Globus pallidus (tissue), 1 donor: ENCODE results near the gene PDPK1.
"Not testable (repeated sequence)": the region's sequence is repeated elsewhere in the genome, so short reads cannot be mapped to it uniquely, and the experiment has no call there.

Source experiments
- DNase-seq: peaks from one replicate; pipeline ENCODE4 v3.0.0-alpha.2; 2015; ENCODE audit warnings: low spot score

Gene PDPK1

DNA sequence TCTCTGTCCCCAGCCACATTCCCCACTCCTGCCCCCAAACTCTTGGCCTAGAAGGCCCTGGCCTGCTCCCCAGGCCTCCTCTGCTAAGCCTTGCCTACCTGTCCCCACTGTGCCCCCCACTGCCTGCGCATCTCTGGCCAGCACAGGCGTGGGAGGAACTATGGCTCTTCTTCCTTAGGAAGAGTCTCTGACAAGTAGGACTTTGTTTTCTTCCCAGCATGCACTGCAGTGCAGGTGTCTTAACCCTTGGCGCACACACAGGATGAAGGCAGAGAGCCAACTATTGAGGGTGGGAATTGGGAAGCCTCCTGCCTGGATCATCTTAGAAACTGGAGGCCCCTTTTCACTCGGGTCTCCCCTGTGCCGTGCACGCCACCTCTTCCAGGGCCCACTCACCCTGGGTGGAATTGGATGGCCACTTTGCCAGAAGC, 14.0 kb upstream of the PDPK1 start:
- no peak for DNase-seq

DNA sequence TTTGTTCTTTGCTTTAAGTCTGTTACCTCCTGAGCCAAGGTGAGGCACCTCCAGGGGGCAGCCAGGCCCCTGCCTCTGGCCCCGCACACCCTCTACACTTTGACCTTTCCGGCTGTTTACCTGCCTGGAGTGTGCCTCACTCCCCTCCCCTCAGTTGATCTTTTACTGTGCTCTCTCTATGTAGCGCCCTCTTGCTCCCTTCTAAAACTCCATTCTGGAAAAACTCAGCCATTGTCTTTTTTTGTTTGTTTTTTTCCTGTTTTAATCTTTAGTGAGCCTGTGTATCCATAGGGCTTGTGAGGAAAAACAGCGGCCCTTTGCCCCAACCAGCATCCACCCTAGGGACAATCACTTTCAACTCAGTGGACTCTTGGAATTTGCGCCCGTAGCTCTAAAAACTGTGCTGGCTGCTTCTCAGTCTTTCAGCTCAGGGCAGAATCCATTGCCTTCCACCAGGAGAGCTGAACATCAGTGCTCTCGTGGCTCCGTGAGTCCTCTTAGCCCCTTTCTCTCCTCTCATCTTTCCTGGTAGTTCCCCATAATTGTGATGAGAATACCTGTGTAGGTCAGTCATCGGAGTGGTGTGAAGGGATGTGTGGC, 13.4 kb upstream of the PDPK1 start:
- DNase-seq, result no peak

DNA sequence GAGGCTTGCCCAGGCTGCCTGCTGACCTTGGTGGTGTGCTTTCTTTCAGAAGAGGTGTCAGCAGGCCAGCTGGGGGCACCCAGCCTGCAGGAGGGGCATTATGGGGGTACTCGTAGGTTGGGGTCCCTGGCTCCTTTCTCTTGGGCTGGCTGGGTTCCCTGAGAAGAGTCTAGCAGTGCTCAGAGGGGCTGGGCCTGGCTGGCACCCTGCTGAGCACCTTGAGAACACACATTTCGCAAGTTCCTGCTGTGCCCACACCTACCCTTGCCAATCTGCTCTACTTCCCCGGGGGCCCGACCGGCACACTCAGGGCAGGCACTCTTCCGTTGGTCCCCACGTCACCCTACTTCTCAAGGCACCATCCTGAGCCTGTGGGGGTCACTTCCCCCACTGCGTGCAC, 11.7 kb upstream of the PDPK1 start:
- DNase-seq, result no peak

DNA sequence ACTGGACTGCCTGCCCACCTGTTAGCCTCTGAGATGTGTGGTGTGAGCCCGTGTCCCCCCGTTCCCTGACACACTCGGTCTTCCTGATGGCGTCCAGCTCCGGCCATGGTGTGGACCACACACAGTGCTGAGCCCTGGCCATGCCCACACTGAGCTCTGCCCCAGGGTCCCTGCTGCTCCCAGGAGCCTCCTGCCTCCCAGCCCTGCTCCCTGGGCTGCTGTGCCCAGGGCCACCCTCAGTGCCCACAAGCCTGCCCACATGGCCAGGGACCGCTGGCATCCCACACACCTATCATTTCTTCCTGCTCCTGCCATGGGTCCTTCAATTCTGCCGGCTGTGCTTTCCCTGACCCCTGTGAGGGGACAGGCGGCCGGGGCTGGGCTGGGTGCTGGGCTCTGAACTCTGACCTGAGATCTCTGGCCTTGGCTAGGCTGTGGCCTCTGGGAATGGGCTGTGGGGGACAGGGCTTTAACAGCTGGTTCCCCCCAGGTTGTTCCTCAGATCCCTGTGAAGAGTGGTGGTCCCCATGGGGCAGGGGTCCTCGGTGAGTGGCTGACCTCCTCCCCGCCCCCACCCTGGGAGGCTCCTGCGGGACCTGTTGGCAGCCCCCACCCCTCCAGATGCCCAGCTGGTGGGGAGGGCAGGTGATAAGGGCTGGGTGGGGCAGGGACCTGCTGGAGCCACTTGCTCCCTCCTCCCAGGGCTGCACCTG, 10.6 kb upstream of the PDPK1 start:
- DNase-seq, result no peak

DNA sequence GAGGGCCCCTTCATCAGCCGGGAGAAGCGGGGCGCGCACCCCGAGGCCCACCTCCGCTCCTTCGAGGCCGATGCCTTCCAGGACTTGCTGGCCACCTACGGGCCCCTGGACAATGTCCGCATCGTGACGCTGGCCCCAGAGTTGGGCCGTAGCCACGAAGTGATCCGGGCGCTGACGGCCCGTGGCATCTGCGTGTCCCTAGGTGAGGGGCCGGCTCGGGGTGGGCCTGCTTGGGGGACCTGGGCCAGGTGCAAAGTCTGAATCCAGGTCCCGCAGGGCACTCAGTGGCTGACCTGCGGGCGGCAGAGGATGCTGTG, 10.1 kb upstream of the PDPK1 start:
- DNase-seq, result no peak

DNA sequence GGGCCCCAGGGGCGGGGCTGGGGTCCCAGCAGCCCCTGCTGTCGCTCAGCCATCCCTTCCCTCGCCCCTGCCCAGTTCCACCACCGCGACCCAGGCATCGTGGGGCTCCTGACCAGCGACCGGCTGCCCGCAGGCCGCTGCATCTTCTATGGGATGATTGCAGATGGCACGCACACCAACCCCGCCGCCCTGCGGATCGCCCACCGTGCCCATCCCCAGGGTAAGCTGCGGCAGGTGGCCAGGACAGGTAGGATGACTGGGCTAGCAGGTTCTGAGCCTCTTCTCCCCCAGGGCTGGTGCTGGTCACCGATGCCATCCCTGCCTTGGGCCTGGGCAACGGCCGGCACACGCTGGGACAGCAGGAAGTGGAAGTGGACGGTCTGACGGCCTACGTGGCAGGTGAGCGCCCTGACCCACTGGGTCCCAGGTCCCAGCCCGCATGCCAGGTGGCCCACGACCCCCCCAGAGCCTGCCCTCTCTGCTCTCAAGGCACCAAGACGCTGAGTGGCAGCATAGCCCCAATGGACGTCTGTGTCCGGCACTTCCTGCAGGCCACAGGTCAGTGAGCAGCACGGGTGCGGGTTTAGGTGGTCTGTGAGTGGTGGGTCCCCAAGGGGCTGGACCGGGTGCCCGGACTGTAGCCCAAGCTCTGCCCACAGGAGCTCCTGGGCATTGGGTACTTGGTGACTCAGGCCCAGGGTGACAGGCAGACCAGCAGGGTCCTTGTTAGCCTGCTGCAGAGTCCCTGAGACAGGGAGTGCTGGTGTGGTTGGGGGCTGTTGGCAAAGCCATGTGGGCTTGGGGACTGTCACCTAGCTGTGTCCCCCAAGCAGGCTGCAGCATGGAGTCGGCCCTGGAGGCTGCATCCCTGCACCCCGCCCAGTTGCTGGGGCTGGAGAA, 9.4 kb upstream of the PDPK1 start:
- no peak for DNase-seq

DNA sequence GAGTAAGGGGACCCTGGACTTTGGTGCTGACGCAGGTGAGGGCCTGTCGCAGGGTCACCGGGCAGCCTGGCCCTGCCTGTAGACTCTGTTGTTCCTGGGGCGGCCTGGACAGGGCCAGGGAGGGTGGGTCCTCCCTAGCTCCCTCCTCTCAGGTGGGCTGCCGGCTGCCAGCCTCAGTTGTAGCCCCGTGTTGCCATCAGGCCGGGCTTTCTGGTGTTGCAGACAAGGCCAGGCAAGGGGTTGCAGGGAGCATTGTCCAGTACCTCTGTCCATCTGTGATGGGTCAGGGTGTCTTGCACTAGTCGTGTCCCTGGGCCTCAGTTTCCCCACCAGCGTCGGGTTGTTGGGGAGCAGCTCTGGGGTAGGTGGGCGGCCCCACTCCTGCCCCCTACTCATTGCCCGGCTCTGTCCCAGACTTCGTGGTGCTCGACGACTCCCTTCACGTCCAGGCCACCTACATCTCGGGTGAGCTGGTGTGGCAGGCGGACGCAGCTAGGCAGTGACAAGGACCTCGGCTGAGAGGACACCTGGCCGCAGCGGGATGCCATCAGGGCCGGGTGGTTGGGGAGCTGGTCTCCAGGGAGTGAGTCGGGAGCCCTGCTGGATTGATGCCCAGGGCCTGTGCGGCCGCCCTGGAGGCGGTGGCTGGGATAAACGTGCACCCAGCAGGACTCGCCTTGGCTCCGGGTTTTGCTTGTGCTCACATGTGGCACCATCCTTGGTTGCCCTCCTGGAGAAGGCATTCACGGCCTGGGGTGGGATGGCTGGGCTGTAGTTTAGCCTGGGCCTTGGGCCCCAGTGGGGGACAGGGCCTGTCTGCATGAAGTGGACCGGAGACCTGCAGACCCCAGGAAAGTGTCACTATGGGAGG, 8.5 kb upstream of the PDPK1 start:
- DNase-seq, result no peak

DNA sequence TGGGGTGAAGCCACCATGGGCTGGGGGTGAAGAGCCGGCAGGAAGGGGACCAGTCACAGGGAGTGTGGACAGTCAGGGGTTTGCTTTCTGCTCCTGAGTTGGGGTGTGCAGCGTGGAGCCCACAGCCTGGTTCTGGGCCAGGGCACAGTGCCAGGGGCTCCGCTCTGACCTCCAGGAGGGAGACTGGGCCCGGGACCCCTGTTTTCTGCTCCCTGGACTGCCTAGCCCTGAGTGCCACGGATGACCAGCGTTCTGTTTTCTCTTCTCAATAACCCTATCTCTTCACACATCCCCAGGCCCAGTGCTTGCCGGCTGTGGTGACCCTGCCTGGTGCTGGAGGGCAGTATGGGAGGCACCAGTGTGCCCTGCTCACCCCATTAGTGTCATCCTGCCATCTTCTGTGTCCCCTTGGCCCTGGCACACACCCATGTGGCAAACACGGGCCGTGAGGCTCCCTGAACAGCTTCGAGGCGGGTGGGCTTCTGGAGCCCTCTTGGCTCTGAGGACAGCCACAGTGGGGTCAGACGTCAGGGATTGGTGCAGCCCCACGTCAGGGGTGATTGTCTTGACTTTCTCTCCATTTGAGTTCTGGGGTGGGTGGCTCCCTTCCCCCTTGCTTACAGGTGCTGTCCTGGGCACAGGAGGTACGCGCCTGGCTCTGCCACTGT, 7.7 kb upstream of the PDPK1 start:
- DNase-seq, result no peak

DNA sequence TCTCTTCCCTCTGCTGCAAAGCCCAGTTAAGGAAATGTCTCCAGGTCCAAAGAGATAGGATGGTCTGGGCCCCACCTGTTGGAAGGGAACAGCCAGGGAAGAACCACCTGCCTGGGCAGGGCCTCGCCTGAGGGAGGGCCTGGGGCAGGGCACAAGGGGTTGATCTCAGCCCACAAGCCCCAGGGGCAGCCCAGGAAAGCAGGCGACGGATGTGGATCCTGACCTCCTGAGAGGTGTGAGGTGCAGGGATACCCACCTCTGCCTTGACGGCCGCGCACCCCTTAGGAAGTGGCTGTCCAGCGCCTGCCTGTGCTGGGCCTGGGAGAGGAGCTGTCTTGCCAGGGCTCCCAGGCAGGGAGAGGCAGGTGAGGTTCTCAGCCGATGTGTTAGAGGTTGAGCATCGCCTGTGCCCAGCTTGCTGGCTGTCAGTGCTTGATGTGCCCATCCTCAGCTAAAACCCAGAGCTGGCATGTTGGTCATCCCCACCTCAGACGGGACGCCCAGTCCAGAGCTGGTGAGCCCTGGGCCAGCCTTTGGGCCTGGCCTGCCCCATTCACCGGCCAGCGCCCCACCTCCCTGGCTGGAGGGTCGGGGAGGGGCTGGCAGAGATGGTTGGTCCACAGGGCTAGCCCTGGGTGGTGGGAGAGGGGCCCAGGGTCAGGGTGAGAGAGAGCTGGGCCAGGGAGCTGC, 7.0 kb upstream of the PDPK1 start:
- DNase-seq, result no peak

DNA sequence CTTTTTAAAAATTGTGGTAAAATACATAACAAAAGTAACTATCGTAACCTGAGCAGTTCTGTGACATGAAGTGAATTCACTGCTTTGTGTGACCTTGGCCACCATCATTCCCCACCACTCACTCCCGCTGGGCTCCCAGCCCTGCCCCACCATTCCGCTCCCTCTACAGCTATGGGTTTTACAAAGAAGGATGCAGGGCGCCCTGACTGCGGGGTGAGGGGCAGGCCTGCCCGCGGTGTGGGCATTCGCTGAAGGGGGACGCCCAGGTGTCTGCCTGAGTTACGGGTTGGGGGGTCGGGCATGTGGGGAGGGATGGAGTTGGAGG, 6.5 kb upstream of the PDPK1 start, which contains the start of gene CEMP1:
Gene CEMP1, minus strand, starts transcription at position 38 of the 325 bp plus-strand sequence. CDS start 335 bp downstream, outside the sequence.
- DNase-seq, result no peak

DNA sequence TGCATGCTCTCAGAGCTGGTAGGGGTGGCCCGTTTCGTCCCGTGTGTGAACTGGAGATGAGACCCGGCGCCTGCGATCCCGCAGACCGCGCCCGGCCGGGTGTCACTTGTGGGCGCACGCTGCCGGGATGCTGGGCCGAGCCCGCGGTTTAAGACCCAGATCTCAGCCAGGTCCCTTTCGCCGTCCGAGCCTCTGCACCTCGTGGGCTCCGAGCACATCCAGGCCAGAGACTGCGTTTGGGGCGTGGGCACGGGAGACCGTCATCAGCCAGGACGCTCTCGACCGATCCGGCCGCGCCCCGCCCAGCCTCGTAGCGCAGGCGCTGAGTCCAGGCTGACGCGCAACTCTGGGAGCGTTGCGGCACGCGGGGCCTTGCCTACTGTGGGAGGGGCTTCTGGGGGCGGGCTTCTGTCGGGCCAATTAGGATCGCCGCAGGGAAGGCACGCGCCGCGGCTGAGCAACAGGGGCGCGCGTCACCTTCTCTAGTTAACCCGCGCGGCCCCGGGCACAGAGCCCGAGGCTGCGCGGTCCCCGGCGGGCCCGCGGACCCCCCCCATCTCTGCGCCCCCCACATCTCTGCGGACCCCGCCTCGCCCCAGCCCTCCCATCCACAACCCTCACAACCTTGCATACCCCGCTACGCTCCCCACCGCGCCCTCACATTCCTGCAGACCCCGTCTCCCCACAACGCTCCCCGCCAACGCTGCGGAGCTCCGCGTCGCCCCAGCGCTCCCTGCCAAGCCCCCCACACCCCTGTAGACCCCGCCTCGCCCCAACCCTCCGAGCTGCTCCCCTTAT, 5.9 kb upstream of the PDPK1 start:
- peak; percentile 96 for DNase-seq

DNA sequence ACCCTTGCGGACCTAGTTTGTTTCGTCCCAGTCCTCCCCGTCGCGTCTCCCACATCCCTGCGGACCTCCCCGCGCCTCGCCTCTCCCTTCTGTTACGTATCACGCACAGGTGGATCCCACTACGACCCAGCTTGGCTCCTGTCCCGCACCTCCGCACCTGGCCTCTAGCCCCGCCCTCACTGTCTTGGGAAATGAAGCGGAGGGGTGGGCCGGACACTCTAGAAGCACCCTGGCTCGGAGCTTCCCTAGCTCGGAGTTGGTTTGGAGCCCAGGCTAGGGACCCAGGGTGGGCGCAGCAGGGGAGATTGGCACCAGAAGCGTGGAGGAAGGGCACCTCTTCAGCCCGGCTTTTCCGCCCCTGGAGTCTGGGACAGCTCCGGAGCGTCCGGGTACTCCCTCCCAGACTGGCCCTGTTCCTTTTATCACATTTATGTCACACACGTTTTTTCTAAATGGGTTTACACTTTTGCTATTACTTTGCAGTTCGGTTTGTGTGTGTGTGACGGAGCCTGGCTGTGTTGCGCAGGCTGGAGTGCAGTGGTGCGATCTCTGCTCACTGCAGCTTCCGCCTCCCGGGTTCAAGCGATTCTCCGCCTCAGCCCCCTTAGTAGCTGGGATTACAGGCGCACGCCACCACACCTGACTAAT, 5.2 kb upstream of the PDPK1 start:
- no peak for DNase-seq

DNA sequence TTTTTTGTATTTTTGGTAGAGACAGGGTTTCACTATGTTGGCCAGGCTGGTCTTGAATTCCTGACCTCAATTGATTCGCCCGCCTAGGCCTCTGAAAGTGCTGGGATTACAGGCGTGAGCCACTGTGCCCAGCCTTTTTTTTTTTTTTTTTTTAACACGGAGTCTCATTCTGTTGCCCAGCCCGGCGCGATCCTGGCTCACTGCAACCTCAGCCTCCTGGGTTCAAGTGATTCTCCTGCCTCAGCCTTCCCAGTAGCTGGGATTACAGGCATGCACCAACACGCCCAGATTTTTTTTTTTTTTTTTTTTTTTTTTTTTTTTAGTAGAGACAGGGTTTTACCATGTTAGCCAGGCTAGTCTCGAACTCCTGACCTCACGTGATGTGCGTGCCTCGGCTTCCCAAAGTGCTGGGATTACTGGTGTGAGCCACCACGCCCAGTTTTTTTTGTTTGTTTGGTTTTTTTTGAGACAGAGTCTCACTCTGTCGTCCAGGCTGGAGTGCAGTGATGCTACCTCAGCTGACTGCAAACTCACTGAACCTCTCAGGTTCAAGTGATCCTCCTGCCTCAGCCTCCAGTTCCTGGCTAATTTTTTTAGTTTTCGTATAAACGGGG, 4.6 kb upstream of the PDPK1 start:
- DNase-seq, result not testable (repeated sequence)

DNA sequence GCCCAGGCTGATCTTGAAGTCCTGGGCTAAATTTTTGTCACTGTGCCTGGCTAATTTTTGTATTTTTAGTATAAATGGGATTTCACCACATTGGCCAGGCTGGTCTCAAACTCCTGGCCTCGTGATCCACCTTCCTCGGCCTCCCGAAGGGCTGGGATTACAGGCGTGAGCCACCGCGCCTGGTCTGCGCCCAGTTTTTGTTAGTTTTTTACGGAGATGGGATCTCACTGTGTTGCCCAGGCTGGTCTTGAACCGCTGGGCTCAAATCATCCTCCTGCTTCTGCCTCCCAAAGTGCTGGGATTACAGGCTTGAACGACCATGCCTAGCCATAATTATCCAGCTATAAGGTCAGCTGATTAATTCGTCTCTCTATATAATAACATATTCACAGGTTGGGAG, 3.9 kb upstream of the PDPK1 start:
- no peak for DNase-seq

DNA sequence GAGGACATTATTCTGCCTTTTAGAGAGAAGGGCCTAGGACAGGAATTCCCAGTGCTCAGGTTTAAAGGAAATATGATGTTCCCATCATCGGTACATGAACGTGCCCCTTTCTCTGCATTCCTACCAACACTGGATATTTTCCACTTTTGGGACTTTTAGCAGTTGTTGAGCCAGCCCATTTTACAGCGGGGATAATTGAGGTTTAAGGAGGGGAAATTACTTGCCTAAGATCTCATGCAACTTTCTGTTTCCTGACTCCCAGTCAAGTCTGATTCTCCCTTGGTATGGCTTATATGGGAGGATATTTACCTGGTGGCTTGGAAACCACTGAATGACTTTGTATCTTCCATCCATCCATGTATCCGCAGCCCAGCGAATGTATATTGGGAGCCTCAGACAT, 3.5 kb upstream of the PDPK1 start:
- not testable (repeated sequence) for DNase-seq

DNA sequence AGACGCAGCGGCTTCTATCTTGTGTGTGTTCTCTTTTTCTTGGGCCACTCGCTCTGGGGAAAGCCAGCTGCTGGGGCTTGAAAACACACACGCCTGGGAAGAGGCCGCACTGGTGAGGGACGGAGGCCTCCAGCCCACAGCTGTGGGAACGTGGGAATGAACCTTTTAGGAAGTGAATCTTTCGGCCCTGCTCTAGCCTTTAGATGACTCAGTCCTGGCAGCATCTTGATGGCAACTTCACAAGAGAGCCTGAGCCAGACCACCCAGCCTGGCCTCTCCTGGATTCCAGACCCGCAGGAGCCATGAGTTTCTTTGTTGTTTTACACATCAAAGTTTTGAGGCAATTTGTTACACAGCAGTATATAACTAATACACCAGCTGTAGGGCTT, 2.2 kb upstream of the PDPK1 start:
- DNase-seq, result no peak

DNA sequence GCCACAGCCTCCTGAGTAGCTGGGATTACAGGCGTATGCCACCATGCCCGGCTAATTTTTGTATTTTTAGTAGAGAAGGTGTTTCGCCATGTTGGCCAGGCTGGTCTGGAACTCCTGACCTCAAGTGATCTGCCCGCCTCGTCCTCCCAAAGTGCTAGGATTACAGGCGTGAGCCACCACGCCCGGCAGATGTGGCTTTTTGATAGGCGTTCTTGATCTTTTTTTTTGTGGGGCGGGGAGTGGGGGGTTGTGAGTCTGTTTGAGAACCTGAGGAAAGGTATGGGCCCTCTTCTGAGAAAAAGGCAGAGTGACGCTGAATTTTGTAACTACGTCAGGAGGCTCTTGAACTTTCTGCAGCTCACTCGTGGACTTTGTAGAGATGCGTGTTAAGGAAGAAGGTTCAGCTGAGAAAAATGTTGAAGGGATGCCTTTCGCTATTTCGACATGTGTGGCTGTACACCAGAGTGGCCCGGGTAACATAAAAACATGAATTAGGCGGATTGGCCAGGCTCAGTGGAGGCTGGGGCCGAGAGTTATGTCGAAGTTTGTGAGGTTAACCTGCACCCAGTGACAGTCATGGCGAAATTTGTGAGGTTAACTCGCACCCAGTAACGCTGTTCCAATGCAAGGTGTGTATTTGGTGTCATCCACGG, 1.5 kb downstream of the PDPK1 start:
- DNase-seq, result not testable (repeated sequence)

DNA sequence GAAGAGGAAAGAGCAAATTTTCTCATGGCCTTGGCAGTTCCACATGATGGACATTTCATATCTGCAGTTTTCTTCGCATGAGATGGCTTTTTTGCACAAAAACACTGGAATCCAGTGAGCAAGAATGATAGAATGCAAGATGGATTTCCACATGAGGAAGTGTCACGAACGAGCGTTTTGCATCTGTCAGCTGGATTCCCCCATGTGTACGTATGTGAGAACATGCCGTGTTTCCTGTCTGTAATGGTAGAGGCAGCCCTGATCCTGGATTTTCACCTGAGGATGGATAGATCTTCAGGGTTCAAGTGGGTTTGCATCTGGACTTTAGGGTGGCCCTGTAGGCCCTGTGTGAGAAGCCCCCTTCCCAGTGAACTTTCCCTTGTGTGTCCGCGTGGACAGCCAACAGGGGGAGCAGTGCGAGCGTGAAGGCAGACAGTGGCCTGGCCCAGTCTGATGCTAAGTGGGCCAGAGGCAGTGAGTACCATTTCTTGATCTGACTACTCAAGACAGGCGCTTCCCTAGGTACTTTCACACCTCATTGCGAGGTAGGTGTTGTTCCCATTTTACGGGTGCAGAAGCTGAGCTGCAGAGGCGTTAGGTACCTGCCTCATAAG, 2.1 kb downstream of the PDPK1 start:
- DNase-seq, result not testable (repeated sequence)
